ENCODE results near the gene CYBRD1. TPM values are rescaled to one million over a fixed set of nuclear protein-coding genes. Genes with fewer than 3 reads are reported as not detected.

Gene CYBRD1
- total and polyA plus RNA-seq, 8 donors, result 72.8 to 116 (median 88.1) TPM

DNA sequence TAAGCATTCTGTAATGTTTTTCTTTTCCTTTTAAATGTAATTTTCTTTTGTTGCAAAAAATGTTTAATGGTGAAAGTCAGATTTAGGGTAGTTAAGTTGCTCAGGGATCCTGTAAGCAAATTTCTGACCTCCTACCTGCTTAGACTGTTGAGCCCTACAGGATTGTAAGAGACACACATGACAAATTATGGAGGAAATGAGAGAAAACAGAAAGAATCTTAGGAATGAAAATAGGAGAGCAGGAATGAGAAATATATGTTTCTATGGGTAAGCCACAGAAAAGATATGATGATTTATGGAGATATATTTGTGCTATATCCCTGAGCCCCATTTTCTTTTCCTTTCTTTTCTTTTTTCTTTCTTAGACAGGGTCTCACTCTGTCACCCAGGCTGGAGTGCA is 28.3 kb downstream of the CYBRD1 start:
- intact Hi-C loops (cut with DNase I), result no loop called here
- peaks cover 0 to 15% of the 10 kb centered on the region in 2 donors for H3K36me3 ChIP-seq
- H3K4me3 ChIP-seq, result no peak overlapping the region
- H3K27me3 ChIP-seq, result no peaks in the 10 kb centered on the region
- no peaks in the 10 kb centered on the region for H3K9me3 ChIP-seq
- DNase-seq (no peak), ATAC-seq (no peak)
- no peak for TF ChIP-seq CTCF (IDR thresholded peaks at IDR 0.05)
- H3K27ac ChIP-seq, result no peak overlapping the region
- H3K4me1 ChIP-seq, result no peaks in the 10 kb centered on the region

GRCh38 chr2:171551836-171552235 is 29.6 kb downstream of the CYBRD1 start:
- Histone ChIP-seq H3K27ac (no peak overlapping the region), H3K4me1 (no peaks in the 10 kb centered on the region), H3K36me3 (peaks cover 0 to 18% of the 10 kb centered on the region in 2 donors), H3K9me3 (no peaks in the 10 kb centered on the region), H3K4me3 (no peak overlapping the region), H3K27me3 (no peaks in the 10 kb centered on the region)
- intact Hi-C loops (cut with DNase I), result no loop called here
- no peak for DNase-seq
- TF ChIP-seq CTCF (IDR thresholded peaks at IDR 0.05), result no peak
- ATAC-seq, result no peak

DNA sequence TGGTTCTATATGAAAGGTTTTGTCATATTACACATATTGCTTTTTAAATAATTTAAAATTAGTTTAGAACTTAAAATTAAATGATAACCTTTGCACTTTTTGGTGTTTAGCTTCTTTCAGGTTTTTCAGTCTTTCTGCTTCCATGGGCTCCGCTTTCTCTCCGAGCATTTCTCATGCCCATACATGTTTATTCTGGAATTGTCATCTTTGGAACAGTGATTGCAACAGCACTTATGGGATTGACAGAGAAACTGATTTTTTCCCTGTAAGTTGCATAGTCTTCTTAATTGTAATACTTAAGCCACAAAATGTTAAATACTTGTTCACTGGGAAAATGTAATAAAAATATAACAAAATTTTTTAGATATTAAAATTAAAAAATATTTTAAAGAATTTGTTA is 31.0 kb downstream of the CYBRD1 start:
- DNase-seq (no peak), ATAC-seq (no peak)
- intact Hi-C loops (cut with DNase I), result no loop called here
- H3K27me3 ChIP-seq, result no peaks in the 10 kb centered on the region
- no peak overlapping the region for H3K27ac ChIP-seq
- no peaks in the 10 kb centered on the region for H3K4me1 ChIP-seq
- no peak overlapping the region for H3K4me3 ChIP-seq
- TF ChIP-seq CTCF (IDR thresholded peaks at IDR 0.05), result no peak
- no peaks in the 10 kb centered on the region for H3K9me3 ChIP-seq
- peaks cover 0 to 18% of the 10 kb centered on the region in 2 donors for H3K36me3 ChIP-seq

DNA sequence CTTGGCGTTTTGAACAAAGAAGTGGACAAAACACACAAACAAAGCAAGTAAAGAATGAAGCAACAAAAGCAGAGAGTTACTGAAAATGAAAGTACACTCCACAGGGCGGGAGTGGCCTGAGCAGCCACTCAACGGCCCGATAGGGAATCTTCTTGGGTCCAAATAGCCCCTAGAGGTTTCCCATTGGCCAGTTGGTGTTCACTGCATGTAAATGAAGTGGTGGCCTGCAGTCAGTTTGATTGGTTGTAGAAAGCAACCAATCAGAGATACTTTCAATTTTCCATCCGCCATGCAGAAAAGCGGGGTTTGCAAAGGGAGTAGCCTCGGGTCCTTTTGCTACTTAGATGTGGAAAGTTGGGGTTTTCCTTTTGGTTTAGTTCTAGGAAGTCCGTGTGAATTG is 31.6 kb downstream of the CYBRD1 start:
- TF ChIP-seq CTCF (IDR thresholded peaks at IDR 0.05), result no peak
- H3K36me3 ChIP-seq, result peaks cover 0 to 18% of the 10 kb centered on the region in 2 donors
- peak; percentile 25 for ATAC-seq
- intact Hi-C loops (cut with DNase I), result no loop called here
- no peaks in the 10 kb centered on the region for H3K27me3 ChIP-seq
- H3K4me3 ChIP-seq, result no peak overlapping the region
- H3K4me1 ChIP-seq, result no peaks in the 10 kb centered on the region
- H3K27ac ChIP-seq, result no peak overlapping the region
- DNase-seq, result no peak
- no peaks in the 10 kb centered on the region for H3K9me3 ChIP-seq

DNA sequence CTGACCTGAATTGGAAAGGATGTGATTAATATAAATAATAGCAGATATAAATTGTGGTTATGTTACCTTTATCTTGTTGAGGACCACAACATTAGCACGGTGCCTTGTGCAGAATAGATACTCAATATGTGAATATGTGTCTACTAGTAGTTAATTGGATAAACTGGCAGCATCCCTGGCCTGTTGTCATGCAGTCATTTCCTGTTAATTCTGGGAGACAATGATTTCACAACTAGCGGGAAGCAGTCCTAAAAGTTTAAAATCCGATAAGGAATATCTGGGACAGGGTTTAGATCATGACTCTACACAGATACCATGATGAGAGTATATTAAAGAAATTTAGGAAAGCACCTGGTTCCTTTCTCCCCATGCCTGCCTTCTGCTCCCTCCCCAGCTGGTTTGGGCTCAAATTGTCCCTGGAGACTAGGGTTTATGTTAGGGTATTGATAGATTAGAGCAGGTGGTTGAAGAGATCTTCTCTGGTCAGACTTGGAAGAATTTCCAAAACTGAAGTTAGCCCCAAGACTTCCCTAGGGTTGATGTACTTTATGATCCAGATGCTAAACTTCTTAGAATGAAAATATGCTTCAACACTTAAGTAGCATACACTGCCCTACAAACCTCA is 32.8 kb downstream of the CYBRD1 start:
- Histone ChIP-seq H3K4me1 (no peaks in the 10 kb centered on the region), H3K27me3 (no peaks in the 10 kb centered on the region), H3K36me3 (peaks cover 0 to 18% of the 10 kb centered on the region in 2 donors), H3K27ac (no peak overlapping the region), H3K4me3 (no peak overlapping the region), H3K9me3 (no peaks in the 10 kb centered on the region)
- DNase-seq (no peak), ATAC-seq (no peak)
- TF ChIP-seq CTCF (IDR thresholded peaks at IDR 0.05), result no peak
- intact Hi-C loops (cut with DNase I), result no loop called here

Measured in left lung (tissue), 10 donors.